ENCODE data around the gene APLN.

APLN gene

DNA sequence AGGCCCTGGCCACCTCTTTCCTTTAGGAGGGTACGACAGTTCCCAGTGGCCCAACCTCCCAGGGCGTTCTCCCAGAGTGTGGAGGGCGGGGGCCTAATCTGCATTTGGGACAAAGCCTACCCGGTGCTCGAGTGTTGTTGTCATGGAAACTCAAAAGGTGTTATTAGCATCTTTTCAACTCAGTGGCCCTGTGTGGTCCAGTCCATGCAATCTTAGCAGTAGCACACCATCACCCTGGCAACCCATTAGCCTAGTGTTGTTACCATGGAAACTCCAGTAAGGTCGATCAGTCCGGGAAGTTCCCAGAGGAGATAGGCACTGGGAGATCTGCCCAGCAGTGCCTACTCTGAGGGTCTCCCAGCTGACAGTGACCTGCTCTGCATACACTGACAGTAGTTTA lies 20.2 kb downstream of the APLN start:
- Mint-ChIP-seq H3K9me3 (no peaks in the 10 kb centered on the region), H3K4me1 (peaks cover 6% of the 10 kb centered on the region), H3K27me3 (no peaks in the 10 kb centered on the region), H3K4me3 (no peak overlapping the region), H3K27ac (no peak overlapping the region)
- ATAC-seq (no peak), DNase-seq (no peak)

DNA sequence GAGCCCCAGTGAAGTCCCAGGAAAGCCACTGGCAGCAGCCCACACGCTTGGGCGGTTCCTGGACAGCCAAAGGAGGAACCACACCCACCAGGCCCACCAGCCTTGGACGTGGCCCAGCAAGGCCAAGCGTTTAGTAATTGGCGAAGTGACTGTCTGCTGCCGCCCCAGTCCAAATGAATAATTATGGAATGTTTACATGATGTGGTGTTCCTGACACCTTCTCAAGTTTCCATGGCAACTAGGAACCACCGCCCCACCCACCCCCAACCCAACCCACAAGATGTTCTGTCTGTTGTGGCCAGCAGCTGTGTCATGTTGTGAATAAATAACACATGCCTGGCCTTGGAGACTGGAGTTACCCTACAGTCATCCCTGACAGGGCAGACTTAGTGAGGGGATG lies 22.3 kb downstream of the APLN start:
- no peak for DNase-seq
- H3K4me3 Mint-ChIP-seq = no peak overlapping the region
- no peak for ATAC-seq
- H3K4me1 Mint-ChIP-seq = peaks cover 3% of the 10 kb centered on the region
- no peaks in the 10 kb centered on the region for H3K9me3 Mint-ChIP-seq
- no peak overlapping the region for H3K27ac Mint-ChIP-seq
- H3K27me3 Mint-ChIP-seq = no peaks in the 10 kb centered on the region

DNA sequence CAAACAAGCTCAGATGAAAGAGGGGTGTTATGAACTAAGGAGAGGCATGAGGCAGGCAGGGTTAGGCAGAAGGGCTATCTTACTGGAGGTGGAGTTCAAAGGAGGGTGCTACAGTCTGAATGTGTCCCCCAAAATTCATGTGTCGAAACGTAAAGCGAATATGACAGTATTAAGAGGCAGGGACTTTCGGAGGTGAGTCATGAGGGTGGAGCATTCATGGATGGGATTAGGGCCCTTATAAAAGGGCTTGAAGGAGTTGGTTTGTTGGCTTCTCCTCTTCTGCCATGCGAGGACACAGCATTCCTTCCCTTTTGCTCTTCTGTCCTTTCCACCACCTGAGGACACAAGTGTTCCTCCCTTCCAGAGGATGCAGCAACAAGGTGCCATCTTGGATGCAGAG lies 22.9 kb downstream of the APLN start:
- no peak for DNase-seq
- peak overlapping the region in 1 of 2 donors; percentile 44 for H3K27ac Mint-ChIP-seq
- no peak for ATAC-seq
- H3K4me1 Mint-ChIP-seq = no peaks in the 10 kb centered on the region
- no peaks in the 10 kb centered on the region for H3K9me3 Mint-ChIP-seq
- no peak overlapping the region for H3K4me3 Mint-ChIP-seq
- no peaks in the 10 kb centered on the region for H3K27me3 Mint-ChIP-seq

DNA sequence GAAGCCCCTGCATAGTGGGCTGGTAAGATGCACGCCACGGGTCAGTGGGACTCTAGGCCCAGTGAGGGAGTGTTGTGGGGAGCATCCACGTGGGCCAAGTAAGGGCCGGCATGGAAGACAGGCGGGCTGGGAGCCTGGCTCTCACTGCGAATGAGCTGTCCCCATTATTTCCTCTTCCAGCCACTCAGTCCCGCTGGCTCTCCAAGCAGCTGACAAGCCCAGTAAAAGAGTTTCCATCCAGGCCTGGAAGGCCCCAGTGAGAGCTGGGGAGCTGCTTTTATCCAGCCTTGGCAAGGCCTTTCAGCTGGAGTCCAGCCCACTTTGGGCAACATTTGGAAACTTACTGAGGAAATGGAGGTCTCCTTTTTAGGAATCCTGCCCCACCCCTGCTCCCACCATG lies 24.9 kb downstream of the APLN start:
- ATAC-seq (no peak), DNase-seq (no peak)
- H3K4me3 Mint-ChIP-seq = no peak overlapping the region
- no peaks in the 10 kb centered on the region for H3K4me1 Mint-ChIP-seq
- no peaks in the 10 kb centered on the region for H3K9me3 Mint-ChIP-seq
- no peaks in the 10 kb centered on the region for H3K27me3 Mint-ChIP-seq
- H3K27ac Mint-ChIP-seq = no peak overlapping the region

DNA sequence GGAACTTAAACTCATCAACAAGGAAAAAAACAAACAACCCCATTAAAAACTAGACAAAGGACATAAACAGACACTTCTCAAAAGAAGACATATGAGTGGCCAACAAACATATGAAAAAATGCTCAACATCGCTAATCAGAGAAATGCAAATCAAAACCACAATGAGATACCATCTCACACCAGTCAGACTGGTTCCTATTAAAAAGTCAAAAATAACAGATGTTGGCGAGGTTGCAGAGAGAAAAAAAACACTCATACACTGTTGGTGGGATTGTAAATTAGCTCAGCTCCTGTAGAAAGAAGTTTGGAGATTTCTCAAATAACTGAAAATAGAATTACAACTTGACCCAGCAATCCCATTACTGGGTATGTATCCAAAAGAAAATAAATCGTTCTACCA lies 28.7 kb downstream of the APLN start:
- DNase-seq (no peak), ATAC-seq (no peak)
- no peaks in the 10 kb centered on the region for H3K27me3 Mint-ChIP-seq
- H3K4me3 Mint-ChIP-seq = no peak overlapping the region
- no peaks in the 10 kb centered on the region for H3K9me3 Mint-ChIP-seq
- H3K27ac Mint-ChIP-seq = peak overlapping the region in 1 of 2 donors; percentile 33
- no peaks in the 10 kb centered on the region for H3K4me1 Mint-ChIP-seq

DNA sequence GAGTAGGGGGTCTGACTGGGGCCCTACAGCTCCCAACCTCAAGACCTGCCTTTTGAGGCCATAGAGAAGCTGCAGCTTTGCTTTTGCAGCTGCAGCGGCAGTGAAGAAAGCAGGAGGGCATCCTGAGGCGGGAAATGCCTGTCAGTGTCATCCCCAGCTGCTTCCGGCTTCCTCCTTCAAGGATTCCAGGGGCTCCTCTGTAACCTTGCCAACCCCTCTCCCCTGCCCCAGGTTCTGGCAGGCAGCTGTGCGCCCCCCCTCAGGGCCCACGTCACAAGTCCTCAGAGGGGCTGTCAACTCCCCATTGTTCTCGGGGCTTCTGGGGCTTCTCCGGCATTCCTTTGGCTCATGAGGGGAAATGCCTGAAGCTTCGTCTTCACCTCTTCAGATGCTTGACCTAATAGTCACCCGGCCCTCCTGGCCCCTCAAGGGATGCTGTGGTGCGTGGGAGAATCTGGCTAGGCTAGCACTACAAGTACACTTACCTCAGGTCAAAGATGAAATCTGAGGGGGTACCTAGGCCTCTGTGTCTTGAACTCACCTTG lies 31.9 kb downstream of the APLN start:
- DNase-seq (no peak), ATAC-seq (no peak)
- Mint-ChIP-seq H3K27me3 (no peaks in the 10 kb centered on the region), H3K27ac (no peak overlapping the region), H3K4me1 (no peaks in the 10 kb centered on the region), H3K4me3 (no peak overlapping the region), H3K9me3 (no peaks in the 10 kb centered on the region)

DNA sequence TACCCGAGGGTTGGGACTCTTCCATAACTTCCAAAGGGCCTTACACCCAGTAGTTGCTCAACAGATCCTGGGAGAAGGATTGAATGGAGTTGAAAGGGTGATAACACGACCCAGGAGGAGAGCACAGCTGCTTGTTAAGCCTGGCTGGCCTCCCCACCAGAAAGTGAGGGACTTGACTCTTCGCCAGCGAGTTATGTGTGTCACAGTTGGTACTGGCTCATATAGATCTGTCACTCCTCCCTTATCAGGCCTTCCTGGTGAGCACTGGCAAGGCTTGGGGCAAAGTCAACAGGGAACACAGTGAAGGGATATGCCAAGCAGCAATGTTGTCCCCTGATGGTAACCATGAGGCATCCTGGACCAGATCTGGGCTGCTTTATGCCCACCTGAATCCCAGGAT lies 35.8 kb downstream of the APLN start:
- H3K4me1 Mint-ChIP-seq = no peaks in the 10 kb centered on the region
- DNase-seq = no peak
- no peaks in the 10 kb centered on the region for H3K9me3 Mint-ChIP-seq
- no peak for ATAC-seq
- H3K27ac Mint-ChIP-seq = no peak overlapping the region
- H3K27me3 Mint-ChIP-seq = no peaks in the 10 kb centered on the region
- no peak overlapping the region for H3K4me3 Mint-ChIP-seq

DNA sequence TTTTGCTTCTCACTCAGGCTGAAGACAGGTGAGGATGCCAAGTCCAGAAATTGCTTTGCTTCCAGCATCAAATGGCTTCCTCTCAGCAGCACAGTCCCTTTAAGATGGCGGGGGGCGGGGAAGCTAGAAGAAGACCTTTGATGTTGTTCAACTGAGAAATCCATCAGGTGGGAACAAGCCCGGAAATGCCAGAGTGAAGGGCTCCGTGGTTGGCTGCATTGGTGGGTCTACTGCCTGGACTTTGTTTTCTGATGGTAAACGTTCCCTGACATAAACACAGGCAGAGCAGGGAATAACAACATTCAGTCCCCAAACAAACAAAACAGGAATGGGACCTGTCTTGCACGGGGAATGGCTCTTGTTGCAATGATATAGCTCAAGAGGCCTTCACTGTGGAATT lies 37.3 kb downstream of the APLN start:
- Mint-ChIP-seq H3K4me1 (no peaks in the 10 kb centered on the region), H3K4me3 (no peak overlapping the region), H3K27me3 (no peaks in the 10 kb centered on the region), H3K27ac (no peak overlapping the region), H3K9me3 (no peaks in the 10 kb centered on the region)
- DNase-seq (no peak), ATAC-seq (no peak)

DNA sequence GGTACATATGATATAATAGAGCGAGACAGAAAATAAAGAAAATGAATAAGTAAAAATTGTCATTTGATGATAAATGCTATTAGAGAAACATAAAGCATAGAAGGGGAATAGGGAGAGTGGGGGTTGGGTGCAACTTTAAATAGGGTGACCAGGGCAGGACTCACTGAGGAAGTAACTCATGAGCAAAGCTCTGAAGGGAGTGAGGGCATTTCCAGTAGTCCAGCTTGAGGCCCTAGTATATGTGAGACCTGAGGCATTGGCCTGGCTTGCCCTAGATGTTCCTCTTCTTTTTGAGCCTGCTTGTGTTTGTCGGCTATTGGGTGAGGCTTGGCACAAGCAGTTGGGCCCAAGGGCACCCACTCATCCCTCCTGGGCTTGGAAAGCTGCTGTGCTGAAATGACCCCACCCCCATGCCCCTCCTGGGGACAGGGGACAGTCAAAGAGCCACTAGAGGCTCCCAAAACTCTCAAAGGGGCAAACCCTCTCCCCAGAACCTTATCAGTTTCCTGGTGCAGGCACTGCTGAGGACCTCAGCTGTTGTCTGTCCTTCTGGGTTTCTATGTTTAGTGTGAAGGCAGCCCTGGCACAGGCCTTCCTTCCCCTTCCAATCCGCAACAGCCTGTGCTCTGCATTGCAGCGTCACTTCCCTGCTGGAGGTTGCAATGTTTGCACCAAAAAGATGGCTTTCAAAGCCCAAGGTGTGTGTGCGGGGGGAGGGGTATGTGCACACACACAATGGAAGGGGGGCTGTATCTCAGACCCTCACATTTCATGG lies 40.1 kb downstream of the APLN start:
- Mint-ChIP-seq H3K4me3 (no peak overlapping the region), H3K4me1 (no peaks in the 10 kb centered on the region), H3K27me3 (no peaks in the 10 kb centered on the region), H3K27ac (no peak overlapping the region), H3K9me3 (no peaks in the 10 kb centered on the region)
- ATAC-seq = no peak
- DNase-seq = no peak

DNA sequence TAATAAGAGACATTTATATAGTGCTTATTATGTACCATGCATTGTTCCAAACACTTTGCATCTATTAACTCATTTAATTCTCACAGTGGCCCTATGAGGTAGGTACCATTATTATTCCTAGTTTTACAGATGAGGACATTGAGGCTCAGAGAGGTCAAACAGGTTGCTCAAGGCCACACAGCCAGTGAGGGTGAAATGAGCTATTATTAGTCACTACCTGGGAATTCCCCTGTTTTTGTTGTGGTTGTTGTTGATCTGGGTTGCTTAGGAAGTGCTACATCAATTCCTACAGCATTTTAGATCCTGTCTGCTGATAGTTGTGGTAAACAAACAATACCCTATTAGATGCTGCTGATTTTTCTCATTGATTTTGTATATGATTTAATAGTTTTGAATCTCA lies 41.2 kb downstream of the APLN start:
- peak overlapping the region in 1 of 2 donors; percentile 92 for H3K27ac Mint-ChIP-seq
- DNase-seq (no peak), ATAC-seq (no peak)

DNA sequence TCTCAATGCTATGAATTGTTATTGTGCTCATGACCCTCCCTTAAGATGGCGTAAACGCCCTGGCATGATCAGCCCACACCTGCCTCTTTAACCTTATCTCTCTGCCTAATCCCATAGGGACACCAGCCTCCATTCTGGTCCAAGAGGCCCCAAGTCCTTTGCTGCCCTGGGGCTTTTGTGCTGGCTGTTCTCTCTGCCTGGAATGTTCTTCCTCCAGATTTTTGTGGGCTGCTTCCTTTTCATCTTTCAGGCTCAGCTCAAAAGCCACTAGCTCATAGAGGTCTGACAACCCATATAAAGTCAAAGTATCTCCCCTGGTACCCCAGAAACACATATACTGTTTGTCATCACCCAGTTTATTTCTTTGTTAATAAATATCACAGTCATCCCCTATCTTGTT lies 42.4 kb downstream of the APLN start:
- DNase-seq (no peak), ATAC-seq (no peak)
- H3K27ac Mint-ChIP-seq = no peak overlapping the region
- no peaks in the 10 kb centered on the region for H3K27me3 Mint-ChIP-seq
- H3K4me1 Mint-ChIP-seq = no peaks in the 10 kb centered on the region
- no peak overlapping the region for H3K4me3 Mint-ChIP-seq
- H3K9me3 Mint-ChIP-seq = no peaks in the 10 kb centered on the region

More for the DNA sequence above, 41.2 kb downstream of the APLN start:
- Mint-ChIP-seq H3K9me3 (no peaks in the 10 kb centered on the region), H3K4me3 (no peak overlapping the region), H3K4me1 (no peaks in the 10 kb centered on the region), H3K27me3 (no peaks in the 10 kb centered on the region)

DNA sequence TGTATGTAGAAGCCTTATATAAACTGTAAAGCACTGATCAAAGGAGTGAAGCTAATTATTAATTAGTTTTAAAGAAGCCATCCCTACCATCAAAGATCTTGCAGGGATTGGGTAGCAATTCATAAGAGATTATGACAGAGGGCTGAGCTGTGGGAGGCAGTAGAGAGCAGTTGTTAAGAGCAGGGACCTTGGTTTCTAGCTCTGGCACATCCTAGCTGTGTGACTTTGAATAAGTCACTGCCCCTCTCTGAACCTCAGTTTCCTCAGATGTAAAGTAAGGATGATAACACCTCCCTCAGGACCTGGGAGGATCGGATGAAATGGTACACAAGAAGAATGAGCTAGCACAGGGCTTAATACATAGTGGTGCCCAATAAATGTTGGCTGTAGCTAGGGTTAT lies 45.4 kb downstream of the APLN start:
- DNase-seq (no peak), ATAC-seq (no peak)
- H3K4me1 Mint-ChIP-seq = peaks cover 20% of the 10 kb centered on the region
- no peaks in the 10 kb centered on the region for H3K9me3 Mint-ChIP-seq
- no peak overlapping the region for H3K4me3 Mint-ChIP-seq
- H3K27me3 Mint-ChIP-seq = no peaks in the 10 kb centered on the region
- H3K27ac Mint-ChIP-seq = no peak overlapping the region

DNA sequence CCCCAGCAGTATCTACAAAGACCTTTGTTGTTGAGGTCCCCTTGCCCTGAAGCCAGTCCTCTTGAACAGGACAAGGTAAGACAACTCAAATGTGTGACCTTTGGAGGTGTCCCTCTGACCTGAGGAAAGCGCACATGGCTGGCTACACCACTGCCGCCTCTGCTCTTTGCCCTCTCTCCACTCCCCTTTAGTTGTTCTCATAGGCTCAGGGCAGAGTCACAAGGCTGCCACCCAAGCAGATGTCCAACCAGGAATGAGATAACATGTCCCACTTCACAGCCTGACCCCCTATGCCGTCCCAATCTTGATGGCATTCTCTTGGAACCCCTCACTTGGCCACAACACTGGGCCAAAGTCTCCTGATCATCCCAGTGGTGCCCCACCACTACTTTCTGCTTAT lies 46.3 kb downstream of the APLN start:
- ATAC-seq = no peak
- Mint-ChIP-seq H3K27ac (peak overlapping the region in 1 of 2 donors; percentile 30), H3K27me3 (no peaks in the 10 kb centered on the region), H3K4me1 (peaks cover 29% of the 10 kb centered on the region), H3K4me3 (no peak overlapping the region), H3K9me3 (no peaks in the 10 kb centered on the region)
- no peak for DNase-seq

DNA sequence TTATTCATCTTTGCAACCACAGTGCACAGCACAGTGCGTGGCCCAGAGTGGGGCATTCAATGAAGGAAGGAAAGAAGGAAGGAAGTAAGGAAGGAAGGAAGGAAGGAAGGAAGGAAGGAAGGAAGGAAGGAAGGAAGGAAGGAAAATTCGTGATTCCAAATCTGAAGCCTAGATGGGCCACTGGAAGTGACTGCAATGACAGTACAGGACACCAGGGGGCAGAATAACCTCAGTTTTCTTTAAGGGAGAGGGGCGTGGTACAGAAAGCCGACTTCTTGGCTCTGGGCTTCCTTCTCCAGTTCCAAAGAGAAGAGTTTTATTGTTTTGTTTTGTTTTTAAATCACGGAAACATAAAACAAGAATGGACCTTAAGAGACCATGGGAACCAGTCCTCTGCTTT lies 47.8 kb downstream of the APLN start:
- H3K27ac Mint-ChIP-seq = peak overlapping the region in 1 of 2 donors; percentile 41
- ATAC-seq (no peak), DNase-seq (peak; percentile 17 to 38)
- H3K4me1 Mint-ChIP-seq = peaks cover 36% of the 10 kb centered on the region
- H3K27me3 Mint-ChIP-seq = no peaks in the 10 kb centered on the region
- no peak overlapping the region for H3K4me3 Mint-ChIP-seq
- no peaks in the 10 kb centered on the region for H3K9me3 Mint-ChIP-seq

DNA sequence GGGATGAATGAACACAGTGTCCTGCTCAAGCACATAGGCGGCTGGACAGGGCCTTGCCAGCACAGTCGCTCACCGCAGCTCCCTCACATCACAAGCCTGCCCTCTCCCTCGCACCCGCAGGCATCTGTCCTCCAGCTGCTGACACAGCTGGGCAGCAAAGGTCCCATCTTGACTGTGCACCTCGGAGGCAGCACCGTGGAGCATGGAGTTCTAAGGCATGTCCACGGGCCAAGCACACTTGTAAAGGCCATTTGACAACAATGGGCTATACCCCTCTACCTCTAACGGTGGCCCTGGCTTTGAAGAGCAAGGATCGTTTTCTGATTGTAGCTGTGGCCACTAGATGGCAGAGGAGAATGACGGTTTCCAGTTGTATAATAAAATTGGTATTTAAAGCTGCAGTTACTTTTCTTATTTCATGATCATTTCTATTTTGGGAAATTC lies 53.8 kb downstream of the APLN start:
- ATAC-seq (peak; percentile 44), DNase-seq (peak in 1 of 2 donors; percentile 12)
- Mint-ChIP-seq H3K9me3 (no peaks in the 10 kb centered on the region), H3K4me1 (peaks cover 35% of the 10 kb centered on the region), H3K4me3 (no peak overlapping the region), H3K27me3 (no peaks in the 10 kb centered on the region), H3K27ac (no peak overlapping the region)

DNA sequence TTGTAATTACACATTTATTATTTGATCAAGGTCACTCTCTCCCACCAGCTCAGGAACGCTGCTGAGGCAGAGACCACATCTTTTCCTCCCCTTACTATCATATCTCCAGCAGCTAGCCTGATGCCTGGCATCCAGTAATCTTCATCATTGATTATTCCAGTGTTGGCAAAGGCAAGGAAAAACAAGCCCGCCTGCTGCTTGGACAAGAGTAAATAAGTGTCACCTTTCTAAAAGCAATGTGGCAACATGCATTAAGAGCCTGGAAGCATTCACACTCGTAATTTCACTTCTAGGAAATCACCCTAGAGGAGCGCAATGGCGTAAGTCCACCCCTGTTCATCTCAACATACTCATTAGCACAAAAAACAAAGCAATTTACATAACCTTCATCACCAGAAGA lies 54.8 kb downstream of the APLN start:
- Mint-ChIP-seq H3K9me3 (no peaks in the 10 kb centered on the region), H3K4me1 (peaks cover 27% of the 10 kb centered on the region), H3K27ac (no peak overlapping the region), H3K27me3 (no peaks in the 10 kb centered on the region), H3K4me3 (no peak overlapping the region)
- DNase-seq = no peak
- ATAC-seq = no peak

DNA sequence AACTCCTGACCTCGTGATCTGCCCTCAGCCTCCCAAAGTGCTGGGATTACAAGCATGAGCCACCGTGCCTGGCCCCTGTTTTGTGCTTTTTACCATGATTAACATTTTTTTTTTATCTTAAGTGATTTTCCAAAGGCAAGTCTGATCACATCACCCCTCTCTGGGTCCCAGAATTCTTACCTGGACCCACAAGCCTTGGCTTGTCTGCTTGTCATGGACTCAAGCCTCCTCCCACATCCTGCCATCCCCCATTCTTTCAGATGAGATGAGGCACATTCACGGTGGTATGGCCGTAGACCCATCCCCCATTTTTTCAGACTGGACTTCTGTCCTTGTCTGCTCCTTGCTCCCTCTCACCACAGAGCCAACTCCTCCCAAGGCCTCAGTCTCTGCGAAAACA lies 55.3 kb downstream of the APLN start:
- no peaks in the 10 kb centered on the region for H3K27me3 Mint-ChIP-seq
- peaks cover 22% of the 10 kb centered on the region for H3K4me1 Mint-ChIP-seq
- DNase-seq (no peak), ATAC-seq (no peak)
- no peak overlapping the region for H3K4me3 Mint-ChIP-seq
- H3K9me3 Mint-ChIP-seq = no peaks in the 10 kb centered on the region
- H3K27ac Mint-ChIP-seq = no peak overlapping the region
